SH-SY5Y (cell line): ENCODE results near the gene RAPGEF1.

Source experiments
- GATA2 ChIP-seq: IDR thresholded peaks from 2 replicates; pipeline ENCODE4 v1.6.1; 2011; ENCODE audit warnings: mild to moderate bottlenecking, low read depth, low read length
- GATA3 ChIP-seq: IDR thresholded peaks from 2 replicates; pipeline ENCODE4 v1.6.1; 2011; ENCODE audit warnings: low read depth, mild to moderate bottlenecking, low read length, moderate library complexity

DNA sequence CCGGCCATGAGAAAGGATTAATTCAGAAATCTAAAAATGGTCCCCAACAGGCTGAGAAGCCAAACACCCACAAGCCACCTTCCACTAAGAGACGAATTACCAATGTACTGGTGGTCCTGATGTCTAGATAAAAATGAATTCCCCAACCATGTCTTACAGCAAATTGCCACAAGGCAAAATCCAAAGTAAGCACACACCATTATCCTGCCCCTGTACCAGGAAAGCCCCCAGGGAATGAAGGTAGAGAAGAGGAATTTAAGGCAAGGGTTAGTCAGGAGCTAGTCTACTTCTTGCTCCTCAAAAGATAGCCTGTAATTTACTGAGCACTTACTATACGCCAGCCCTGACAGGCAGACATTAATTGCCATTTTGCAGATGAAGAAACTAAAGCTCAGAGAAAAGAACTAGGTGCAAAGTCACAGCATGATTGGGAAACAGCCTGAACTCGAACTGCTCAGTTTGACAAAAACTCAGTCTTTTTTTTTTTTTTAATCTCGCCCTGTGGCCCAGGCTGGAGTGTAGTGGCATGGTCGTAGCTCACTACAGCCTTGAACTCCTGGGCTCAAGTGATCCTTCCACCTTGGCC is 64.3 kb downstream of the RAPGEF1 start:
- TF ChIP-seq GATA2 (no peak), GATA3 (no peak)
